Parathyroid adenoma (tissue), 2 donors: Measurements from ENCODE around the gene ZNF581.

Experiments
- H2AFZ ChIP-seq: fragments of 300-600 bp; sonication (generic); one replicate; pipeline ENCODE4 v1.7.0; 2017; ENCODE audit warnings: antibody characterized with exemption, mild to moderate bottlenecking
- H3K27ac ChIP-seq: fragments of 300-600 bp; sonication (generic); one replicate; pipeline ENCODE4 v1.7.0; 2017
- H3K27me3 ChIP-seq: fragments of 300-600 bp; sonication (generic); one replicate; pipeline ENCODE4 v1.7.0; 2017; ENCODE audit warnings: low read length; ENCODE audit not compliant: control insufficient read depth, insufficient read depth
- H3K36me3 ChIP-seq: fragments of 300-600 bp; sonication (generic); one replicate; pipeline ENCODE4 v1.7.0; 2017; ENCODE audit warnings: low read length; ENCODE audit not compliant: control insufficient read depth, insufficient read depth
- H3K4me1 ChIP-seq: fragments of 300-600 bp; sonication (generic); one replicate; pipeline ENCODE4 v1.7.0; 2017; ENCODE audit warnings: control low read depth
- H3K4me2 ChIP-seq: fragments of 300-600 bp; sonication (generic); one replicate; pipeline ENCODE4 v1.7.0; 2017; ENCODE audit warnings: low read length
- H3K4me3 ChIP-seq: fragments of 300-600 bp; sonication (generic); one replicate; pipeline ENCODE4 v1.7.0; 2017; ENCODE audit warnings: low read depth, low read length
- H3K79me2 ChIP-seq: fragments of 300-600 bp; sonication (generic); one replicate; pipeline ENCODE4 v1.7.0; 2017; ENCODE audit warnings: control low read depth
- H3K9ac ChIP-seq: fragments of 300-600 bp; sonication (generic); one replicate; pipeline ENCODE4 v1.7.0; 2017; ENCODE audit warnings: mild to moderate bottlenecking
- H3K9me3 ChIP-seq: fragments of 300-600 bp; sonication (generic); one replicate; pipeline ENCODE4 v1.7.0; 2017; ENCODE audit warnings: low read length; ENCODE audit not compliant: control insufficient read depth
- TF ChIP-seq, protein P1 (sequence below): fragments of 300-600 bp; sonication (generic); IDR thresholded peaks from one replicate; pipeline ENCODE4 v1.7.0; 2017; ENCODE audit warnings: antibody characterized with exemption, mild to moderate bottlenecking
- donor health status: primary hyperparathyroidism.

Gene ZNF581

DNA sequence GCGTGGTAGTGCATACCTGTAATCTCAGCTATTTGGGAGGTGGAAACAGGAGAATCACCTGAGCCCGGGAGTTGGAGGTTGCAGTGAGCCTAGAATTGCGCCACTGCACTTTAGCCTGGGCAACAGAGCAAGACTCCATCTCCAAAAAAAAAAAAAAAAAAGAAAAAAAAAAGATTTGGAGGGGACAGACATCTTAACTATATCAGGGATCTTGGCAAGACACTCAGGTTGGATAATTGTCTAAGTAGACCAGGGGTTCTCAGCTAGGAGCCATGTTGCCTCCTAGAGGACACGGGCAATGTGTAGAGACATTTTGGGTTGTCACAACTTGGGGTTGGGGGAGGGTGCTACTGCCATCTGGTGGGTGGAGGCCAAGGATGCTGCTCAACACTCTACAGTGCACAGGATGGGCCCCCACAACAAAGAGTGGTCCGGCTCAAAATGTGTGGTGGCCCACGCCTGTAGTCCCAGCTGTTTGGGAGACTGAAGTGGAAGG lies 4.5 kb upstream of the ZNF581 start:
- TF ChIP-seq, protein P1, sequence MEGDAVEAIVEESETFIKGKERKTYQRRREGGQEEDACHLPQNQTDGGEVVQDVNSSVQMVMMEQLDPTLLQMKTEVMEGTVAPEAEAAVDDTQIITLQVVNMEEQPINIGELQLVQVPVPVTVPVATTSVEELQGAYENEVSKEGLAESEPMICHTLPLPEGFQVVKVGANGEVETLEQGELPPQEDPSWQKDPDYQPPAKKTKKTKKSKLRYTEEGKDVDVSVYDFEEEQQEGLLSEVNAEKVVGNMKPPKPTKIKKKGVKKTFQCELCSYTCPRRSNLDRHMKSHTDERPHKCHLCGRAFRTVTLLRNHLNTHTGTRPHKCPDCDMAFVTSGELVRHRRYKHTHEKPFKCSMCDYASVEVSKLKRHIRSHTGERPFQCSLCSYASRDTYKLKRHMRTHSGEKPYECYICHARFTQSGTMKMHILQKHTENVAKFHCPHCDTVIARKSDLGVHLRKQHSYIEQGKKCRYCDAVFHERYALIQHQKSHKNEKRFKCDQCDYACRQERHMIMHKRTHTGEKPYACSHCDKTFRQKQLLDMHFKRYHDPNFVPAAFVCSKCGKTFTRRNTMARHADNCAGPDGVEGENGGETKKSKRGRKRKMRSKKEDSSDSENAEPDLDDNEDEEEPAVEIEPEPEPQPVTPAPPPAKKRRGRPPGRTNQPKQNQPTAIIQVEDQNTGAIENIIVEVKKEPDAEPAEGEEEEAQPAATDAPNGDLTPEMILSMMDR, result peak; percentile 26
- Histone ChIP-seq H3K36me3 (no peaks in the 10 kb centered on the region), H3K9me3 (no peaks in the 10 kb centered on the region), H3K4me3 (no peak overlapping the region), H2AFZ (no peak overlapping the region), H3K79me2 (peaks cover 32% of the 10 kb centered on the region), H3K27ac (peak overlapping the region; percentile 99), H3K4me2 (no peak overlapping the region), H3K27me3 (no peaks in the 10 kb centered on the region), H3K4me1 (peaks cover 37% of the 10 kb centered on the region), H3K9ac (no peak overlapping the region)

DNA sequence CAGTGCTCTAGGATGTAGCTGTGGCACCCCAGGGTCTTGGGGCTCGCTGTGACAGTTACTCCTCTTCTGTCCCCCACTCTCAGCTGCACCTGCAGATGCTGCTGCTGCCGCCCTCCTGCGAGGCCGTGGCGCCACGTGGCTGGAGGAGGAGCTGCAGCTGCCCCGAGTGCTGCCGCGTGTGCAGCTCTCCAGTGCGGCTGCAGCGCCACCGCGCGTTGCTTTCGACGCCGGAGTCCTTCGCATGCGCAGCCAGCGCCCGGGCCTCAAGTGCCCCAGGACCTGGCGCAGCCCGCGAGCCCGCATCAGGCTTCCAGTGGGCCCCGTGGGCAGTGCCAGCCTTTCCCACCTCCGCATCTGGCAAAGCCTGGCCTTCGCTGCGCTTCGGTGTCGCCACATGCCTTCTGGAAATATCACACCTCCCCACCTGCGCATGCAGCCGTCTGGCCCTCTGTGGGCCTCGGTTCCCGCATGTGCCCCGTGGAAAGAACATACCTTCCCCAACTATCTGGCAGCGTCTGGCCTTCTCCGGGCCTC lies 3.3 kb upstream of the ZNF581 start:
- no peaks in the 10 kb centered on the region for H3K36me3 ChIP-seq
- H3K27ac ChIP-seq, result peak overlapping the region; percentile 99
- TF ChIP-seq, protein P1, result peak; percentile 75
- peak overlapping the region; percentile 88 for H2AFZ ChIP-seq
- peak overlapping the region; percentile 75 for H3K4me3 ChIP-seq
- H3K4me2 ChIP-seq, result peak overlapping the region; percentile 79
- no peaks in the 10 kb centered on the region for H3K27me3 ChIP-seq
- peaks cover 29% of the 10 kb centered on the region for H3K79me2 ChIP-seq
- peaks cover 42% of the 10 kb centered on the region for H3K4me1 ChIP-seq
- peak overlapping the region; percentile 57 for H3K9ac ChIP-seq
- no peaks in the 10 kb centered on the region for H3K9me3 ChIP-seq

DNA sequence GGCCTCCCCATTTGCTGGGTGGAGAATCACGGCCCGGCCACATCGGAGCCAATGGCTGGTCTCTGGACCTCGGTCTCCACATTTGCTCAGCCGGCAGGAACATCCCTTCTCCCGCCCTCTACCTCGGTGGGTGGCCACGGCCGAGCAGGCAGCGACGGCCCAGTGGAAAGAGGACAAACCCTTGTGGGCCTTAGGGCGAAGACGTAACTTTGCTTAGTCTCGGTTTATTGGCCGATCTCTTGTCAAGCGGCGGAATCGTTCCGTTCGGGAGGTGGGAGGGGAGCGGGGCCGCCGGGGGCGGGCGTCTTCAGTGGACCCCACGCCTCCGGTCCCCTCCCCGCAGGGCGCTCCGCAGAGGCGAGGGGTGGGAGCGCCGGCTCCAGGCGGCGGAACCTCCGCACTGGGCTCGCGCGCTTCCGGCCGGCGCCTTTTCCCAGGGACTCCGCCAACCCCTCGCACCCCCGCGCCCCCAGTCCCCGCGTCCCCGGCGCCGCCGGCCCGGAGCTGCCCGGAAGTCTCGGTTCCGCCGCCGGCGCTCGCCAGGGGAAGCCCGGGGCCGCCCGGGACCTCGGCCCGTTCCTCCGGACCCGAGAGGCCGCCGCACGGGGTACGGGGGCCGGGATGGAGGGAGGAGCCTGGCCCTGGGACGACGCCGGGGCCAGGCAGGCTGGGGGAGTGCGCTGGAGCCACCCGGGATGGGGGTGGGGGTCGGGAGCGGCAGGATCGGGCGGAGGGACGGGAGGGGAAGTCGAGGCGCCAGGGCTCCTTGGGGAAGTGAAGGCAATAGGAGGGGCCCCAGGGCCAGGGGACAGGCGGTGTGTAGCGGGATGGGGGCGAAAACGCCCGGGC lies 2.6 kb upstream of the ZNF581 start, which contains the start of gene ZNF580:
Gene ZNF580, plus strand, starts transcription at position 426 of the 849 bp plus-strand sequence. CDS start 1,507 bp downstream, outside the sequence.
- no peaks in the 10 kb centered on the region for H3K36me3 ChIP-seq
- H3K4me3 ChIP-seq, result peak within 1 kb of the TSS; percentile 75
- H3K27me3 ChIP-seq, result no peaks in the 10 kb centered on the region
- H2AFZ ChIP-seq, result peak within 1 kb of the TSS; percentile 88
- peak within 1 kb of the TSS; percentile 99 for H3K27ac ChIP-seq
- peak within 1 kb of the TSS; percentile 79 for H3K4me2 ChIP-seq
- H3K79me2 ChIP-seq, result peaks cover 24% of the 10 kb centered on the region
- H3K9ac ChIP-seq, result peak within 1 kb of the TSS; percentile 63
- TF ChIP-seq, protein P1, result no peak
- H3K4me1 ChIP-seq, result peaks cover 42% of the 10 kb centered on the region
- no peaks in the 10 kb centered on the region for H3K9me3 ChIP-seq

DNA sequence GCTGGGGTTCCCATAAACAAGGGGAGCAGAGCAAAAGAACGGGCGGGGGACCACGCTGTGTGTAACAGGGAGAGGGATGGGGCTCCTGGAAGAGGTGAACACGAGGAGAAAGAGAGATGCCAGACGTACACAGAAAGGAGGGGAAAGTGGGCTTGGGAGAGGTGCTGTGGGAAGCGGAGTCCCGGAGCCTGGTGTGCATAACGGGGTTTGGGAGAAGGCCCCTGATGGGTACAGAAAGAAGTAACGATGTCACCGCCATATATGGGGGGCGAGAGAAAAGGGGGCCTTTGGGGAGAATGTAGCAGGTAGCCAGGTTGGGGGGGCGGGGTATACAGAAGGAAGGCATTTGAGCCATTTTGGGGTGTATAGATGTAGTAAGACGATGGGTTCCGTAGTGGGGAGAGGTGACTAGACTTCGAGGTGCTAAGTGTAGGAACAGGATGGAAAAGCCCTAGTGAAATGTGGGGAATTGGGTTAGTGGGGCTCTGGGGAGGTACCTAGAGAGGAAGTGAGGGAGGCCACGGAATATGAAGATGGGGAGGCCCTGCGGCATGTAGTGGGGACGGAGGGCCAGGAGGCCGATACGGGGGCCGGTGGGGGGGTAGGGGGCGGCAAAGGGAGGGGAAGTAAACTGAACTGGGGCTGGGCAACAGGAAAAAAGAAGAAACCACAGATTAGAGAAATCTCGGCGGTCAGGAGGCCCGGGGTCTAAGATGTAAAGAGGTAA lies 1.9 kb upstream of the ZNF581 start:
- Histone ChIP-seq H2AFZ (peak overlapping the region; percentile 88), H3K9ac (peak overlapping the region; percentile 63), H3K4me3 (peak overlapping the region; percentile 75), H3K4me2 (peak overlapping the region; percentile 79), H3K27ac (peak overlapping the region; percentile 99), H3K27me3 (no peaks in the 10 kb centered on the region), H3K9me3 (no peaks in the 10 kb centered on the region), H3K36me3 (no peaks in the 10 kb centered on the region), H3K4me1 (peaks cover 34% of the 10 kb centered on the region), H3K79me2 (peaks cover 16% of the 10 kb centered on the region)
- TF ChIP-seq, protein P1, result no peak
